HCT116 (cell line): Measurements from ENCODE around the gene RLF. TPM values are rescaled to one million over a fixed set of nuclear protein-coding genes. Genes with fewer than 3 reads are reported as not detected.
A peak's percentile ranks its signal among the peaks of the same experiment; 100 is the strongest.

Source experiments
- ATAC-seq: fragments of 200-7000 bp; cut with Tn5 transposase; 2 replicates; pipeline ENCODE4 v1.9.1; 2020; ENCODE audit warnings: mild to moderate bottlenecking, moderate library complexity
- BruUV-seq: library from RNA; stranded (reverse); fragments of 400-500 nt; replicated peaks from 2 replicates; lab custom pipeline; 2021; lab: Mats Ljungman, UMichigan
- CTCF ChIA-PET: fragments of 300-600 bp; sonication (Branson Sonifier 250); formaldehyde crosslinking; loops from one replicate; lab custom pipeline; 2021; ENCODE audit warnings: antibody characterized with exemption; lab: Charles Lee
- POLR2A ChIA-PET: fragments of 300-600, 350-600 bp; sonication (Branson Sonifier 250); formaldehyde crosslinking; loops from one replicate; lab custom pipeline; 2021; ENCODE audit warnings: antibody characterized with exemption; lab: Charles Lee
- RAD21 ChIA-PET, 2 experiments: fragments of 300-600 bp; sonication (Branson Sonifier 250); formaldehyde crosslinking; loops; one replicate each; lab custom pipeline; 2023; ENCODE audit warnings: low total read pairs in 2 of 2; ENCODE audit not compliant: uncharacterized antibody in 2 of 2, unreplicated experiment in 2 of 2, low non-redundant PET in 1 of 2; lab: Charles Lee
- DNase-seq: peaks from one replicate; pipeline ENCODE4 v3.0.0-alpha.2; 2010; ENCODE audit warnings: low read depth, low spot score
- H2AFZ ChIP-seq: fragments of 200-600 bp; shearing (Covaris generic), sonication (generic); 2 replicates; pipeline ENCODE4 v1.6.1; 2017; ENCODE audit warnings: low read depth, mixed run types, mixed read lengths, antibody characterized with exemption, low read length; ENCODE audit not compliant: poor library complexity, severe bottlenecking
- H3K27ac ChIP-seq: 2 replicates; pipeline ENCODE4 v1.5.1; 2012; ENCODE audit warnings: low read depth, low read length
- H3K27me3 ChIP-seq: fragments of 200-600 bp; sonication (generic); 2 replicates; pipeline ENCODE4 v1.6.1; 2016; ENCODE audit warnings: mixed run types, low read length, mixed read lengths; ENCODE audit not compliant: insufficient read depth
- H3K36me3 ChIP-seq, 2 experiments: fragments of 200-500 bp in 1 of 2; fragments of 200-600 bp in 1 of 2; sonication (Bioruptor generic) in 1 of 2; sonication (generic) in 1 of 2; 2 replicates each; pipeline versions ENCODE4 v1.5.1 to v1.6.1; 2014 to 2016; ENCODE audit warnings: low read length in 2 of 2, inconsistent platforms in 1 of 2, mixed read lengths in 1 of 2, mixed run types in 1 of 2; ENCODE audit not compliant: insufficient read depth in 2 of 2, control insufficient read depth in 1 of 2
- H3K4me1 ChIP-seq, 2 experiments: fragments of 200-600 bp in 1 of 2; sonication (generic) in 1 of 2; 2 replicates each; pipeline versions ENCODE4 v1.5.1 to v1.6.1; 2012 to 2017; ENCODE audit warnings: low read length in 2 of 2, inconsistent platforms in 1 of 2, mild to moderate bottlenecking in 1 of 2, mixed read lengths in 1 of 2, mixed run types in 1 of 2, moderate library complexity in 1 of 2; ENCODE audit not compliant: insufficient read depth in 2 of 2, control insufficient read depth in 1 of 2
- H3K4me2 ChIP-seq: fragments of 200-600 bp; sonication (generic); 2 replicates; pipeline ENCODE4 v1.6.1; 2017; ENCODE audit warnings: mixed run types, low read length, mixed read lengths
- H3K4me3 ChIP-seq, 2 experiments: fragments of 200-600 bp in 1 of 2; sonication (generic) in 1 of 2; replicated peaks in 1 of 2; 2 replicates each; pipeline ENCODE4 v1.5.1; 2011 to 2016; ENCODE audit warnings: low read length in 2 of 2, control low read depth in 1 of 2, low read depth in 1 of 2, mild to moderate bottlenecking in 1 of 2, mixed read lengths in 1 of 2, mixed run types in 1 of 2
- H3K79me2 ChIP-seq: fragments of 200-600 bp; sonication (generic); 2 replicates; pipeline ENCODE4 v1.6.1; 2017; ENCODE audit warnings: mild to moderate bottlenecking, mixed run types, low read length, moderate library complexity, mixed read lengths; ENCODE audit not compliant: insufficient read depth
- H3K9ac ChIP-seq: fragments of 200-600 bp; sonication (generic); 2 replicates; pipeline ENCODE4 v1.6.1; 2016; ENCODE audit warnings: low read length, mixed read lengths
- H3K9me2 ChIP-seq: fragments of 200-600 bp; sonication (generic), shearing (Covaris generic); 2 replicates; pipeline ENCODE4 v1.6.1; 2017; ENCODE audit warnings: mixed run types, mild to moderate bottlenecking, moderate library complexity; ENCODE audit not compliant: insufficient read depth
- H3K9me3 ChIP-seq, 2 experiments: fragments of 200-500 bp in 1 of 2; fragments of 200-600 bp in 1 of 2; sonication (Bioruptor generic) in 1 of 2; sonication (generic) in 1 of 2; 2 replicates each; pipeline ENCODE4 v1.6.1; 2014 to 2017; ENCODE audit warnings: low read length in 2 of 2, mixed read lengths in 2 of 2, inconsistent platforms in 1 of 2, low read depth in 1 of 2, mild to moderate bottlenecking in 1 of 2, mixed run types in 1 of 2, moderate library complexity in 1 of 2; ENCODE audit not compliant: control insufficient read depth in 1 of 2, insufficient read depth in 1 of 2
- H4K20me1 ChIP-seq: fragments of 200-600 bp; sonication (generic), shearing (Covaris generic); 2 replicates; pipeline ENCODE4 v1.6.1; 2017; ENCODE audit warnings: mixed run types, mild to moderate bottlenecking, moderate library complexity; ENCODE audit not compliant: insufficient read depth
- CEBPB ChIP-seq: IDR thresholded peaks from 2 replicates; pipeline ENCODE4 v1.6.1; 2012; ENCODE audit warnings: low read depth
- CTCF ChIP-seq, 3 experiments: fragments of 200-600 bp in 1 of 3; sonication (generic) in 1 of 3; IDR thresholded peaks in 2 of 3; conservative IDR thresholded peaks in 1 of 3; 2 replicates each; pipeline ENCODE4 v1.5.1; 2012 to 2017; ENCODE audit warnings: low read depth in 2 of 3, low read length in 2 of 3, antibody characterized with exemption in 1 of 3, borderline replicate concordance in 1 of 3, control low read depth in 1 of 3, mild to moderate bottlenecking in 1 of 3, mixed read lengths in 1 of 3, mixed run types in 1 of 3, moderate library complexity in 1 of 3; ENCODE audit not compliant: insufficient read depth in 1 of 3
- ELF1 ChIP-seq: IDR thresholded peaks from 2 replicates; pipeline ENCODE4 v1.6.1; 2012; ENCODE audit warnings: low read depth, borderline replicate concordance
- EZH2 ChIP-seq: fragments of 200-600 bp; sonication (generic); IDR thresholded peaks from 2 replicates; pipeline ENCODE4 v1.6.1; 2017; ENCODE audit warnings: antibody characterized with exemption, mixed run types
- EZH2phosphoT487 ChIP-seq: fragments of 200-600 bp; IDR thresholded peaks from 2 replicates; pipeline ENCODE4 v1.6.1; 2018; ENCODE audit warnings: antibody characterized with exemption, borderline replicate concordance
- MAX ChIP-seq: IDR thresholded peaks from 2 replicates; pipeline ENCODE4 v1.6.1; 2012
- POLR2A ChIP-seq: IDR thresholded peaks from 2 replicates; pipeline ENCODE4 v1.7.0; 2011; ENCODE audit warnings: borderline replicate concordance; ENCODE audit not compliant: insufficient read depth, insufficient read length; ENCODE audit errors: extremely low read depth
- POLR2AphosphoS5 ChIP-seq: IDR thresholded peaks from 2 replicates; pipeline ENCODE4 v1.6.1; 2011; ENCODE audit warnings: mild to moderate bottlenecking, low read depth, low read length, moderate library complexity
- SIN3A ChIP-seq: IDR thresholded peaks from 2 replicates; pipeline ENCODE4 v1.6.1; 2012; ENCODE audit warnings: low read depth
- SP1 ChIP-seq: IDR thresholded peaks from 2 replicates; pipeline ENCODE4 v1.6.1; 2012; ENCODE audit warnings: low read depth
- SRF ChIP-seq: IDR thresholded peaks from 2 replicates; pipeline ENCODE4 v1.6.1; 2012; ENCODE audit warnings: low read depth
- YY1 ChIP-seq: IDR thresholded peaks from 2 replicates; pipeline ENCODE4 v1.6.1; 2011; ENCODE audit warnings: low read length, low read depth, moderate library complexity, mild to moderate bottlenecking; ENCODE audit not compliant: insufficient replicate concordance; ENCODE audit errors: extremely low read depth
- ZBTB33 ChIP-seq: IDR thresholded peaks from 2 replicates; pipeline ENCODE4 v1.6.1; 2011; ENCODE audit warnings: mild to moderate bottlenecking, low read length, moderate library complexity; ENCODE audit not compliant: insufficient replicate concordance; ENCODE audit errors: extremely low read depth
- ZFX ChIP-seq: fragments of 450-650 bp; IDR thresholded peaks from 2 replicates; pipeline ENCODE4 v1.6.1; 2017
- ZNF274 ChIP-seq: fragments of 200-500 bp; sonication (Bioruptor generic); IDR thresholded peaks from 2 replicates; pipeline ENCODE4 v1.6.1; 2014; ENCODE audit warnings: mild to moderate bottlenecking, low read depth, low read length, inconsistent platforms
- intact Hi-C: fragments of 100-400 bp; cut with micrococcal nuclease; formaldehyde crosslinking; loops from 2 replicates; pipeline ENCODE4 v1.10.0; 2022
- total RNA-seq: library from RNA; stranded (reverse); gene quantifications from one replicate; pipeline ENCODE4 v1.2.1, GENCODE V29; 2021; ENCODE audit not compliant: unreplicated experiment

Gene RLF
- total RNA-seq, 1 experiment from 2014 or later: 20.5 TPM

- no peak for TF ChIP-seq CTCF (IDR thresholded peaks at IDR 0.05 in 2 of 3, conservative IDR thresholded peaks at IDR 0.05 in 1 of 3; ENCODE audit: borderline replicate concordance in 1 of 3, insufficient read depth in 1 of 3, low read depth in 2 of 3, low read length in 2 of 3)
Measured at GRCh38 chr1:40141878-40142535, 19.2 kb upstream of the RLF start (continued).

- H2AFZ ChIP-seq: peak overlapping the region; percentile 98
- POLR2A ChIA-PET: interaction anchor here (0.5 to 1.4 kb wide), 2 partner anchors 178 to 195 kb away, joined by 3 to 5 read pairs; no protein-coding TSS in a partner anchor
- no peaks in the 10 kb centered on the region for H3K79me2 ChIP-seq
- peak; percentile 99 for ATAC-seq
- H4K20me1 ChIP-seq: no peaks in the 10 kb centered on the region
- H3K27me3 ChIP-seq: no peaks in the 10 kb centered on the region
- no TSS peak for BruUV-seq
- peaks cover 4 to 18% of the 10 kb centered on the region in 2 experiments; a peak in 3 of 4 replicates for H3K4me1 ChIP-seq
- H3K4me2 ChIP-seq: peak overlapping the region; percentile 39
- CTCF ChIA-PET: interaction anchor here (0.6 to 5.2 kb wide), 49 partner anchors 8 to 548 kb away, joined by 3 to 82 read pairs (median 4); partner anchors contain the start of genes CAP1, NFYC and SMAP2
- no peak overlapping the region for H3K4me3 ChIP-seq
- H3K27ac ChIP-seq: no peak overlapping the region
- H3K9ac ChIP-seq: no peak overlapping the region
- RAD21 ChIA-PET: interaction anchor here (0.6 to 2.1 kb wide), 7 partner anchors 57 to 261 kb away, joined by 3 to 15 read pairs (median 3); partner anchors contain the start of gene SMAP2 (in 1 of the 2)
- intact Hi-C loops: loop anchor here (2.0 to 5.0 kb wide), 3 partner anchors 62 to 261 kb away; no protein-coding TSS in a partner anchor
- no peaks in the 10 kb centered on the region for H3K9me2 ChIP-seq
- H3K9me3 ChIP-seq: no peaks in the 10 kb centered on the region
- H3K36me3 ChIP-seq: no peaks in the 10 kb centered on the region
- peak; percentile 78 for DNase-seq
- TF ChIP-seq SRF: no peak
- TF ChIP-seq CEBPB: no peak
- no peak for TF ChIP-seq POLR2A
- no peak for TF ChIP-seq ZNF274
- no peak for TF ChIP-seq MAX
- no peak for TF ChIP-seq YY1
- TF ChIP-seq EZH2: no peak
- TF ChIP-seq SP1: no peak
- TF ChIP-seq POLR2AphosphoS5: no peak
- no peak for TF ChIP-seq SIN3A
- TF ChIP-seq EZH2phosphoT487: no peak
- TF ChIP-seq ELF1: no peak
- peak; percentile 82 to 90 (median 90) for TF ChIP-seq CTCF (IDR thresholded peaks at IDR 0.05 in 2 of 3, conservative IDR thresholded peaks at IDR 0.05 in 1 of 3; ENCODE audit: borderline replicate concordance in 1 of 3, insufficient read depth in 1 of 3, low read depth in 2 of 3, low read length in 2 of 3)
- no peak for TF ChIP-seq ZBTB33
- TF ChIP-seq ZFX: no peak
Measured at GRCh38 chr1:40143891-40144575, 17.2 kb upstream of the RLF start.
